Activated naive CD4-positive, alpha-beta T cell treated with anti-CD3 and anti-CD28 coated beads, Interleukin-2, amount 50 U/mL, for 24 hours (primary cell): ENCODE data around the gene RBM47.
"Not testable (repeated sequence)": the region's sequence is repeated elsewhere in the genome, so short reads cannot be mapped to it uniquely, and the experiment has no call there.

Experiments
- H3K27ac Mint-ChIP-seq: one replicate; pipeline ENCODE4 v1.8.0; 2021; ENCODE audit warnings: mild to moderate bottlenecking, mixed read lengths
- H3K27me3 Mint-ChIP-seq: one replicate; pipeline ENCODE4 v1.8.0; 2021; ENCODE audit warnings: mixed read lengths
- H3K36me3 Mint-ChIP-seq: one replicate; pipeline ENCODE4 v1.8.0; 2021; ENCODE audit warnings: mixed read lengths
- H3K4me1 Mint-ChIP-seq: one replicate; pipeline ENCODE4 v1.8.0; 2021; ENCODE audit warnings: mixed read lengths
- H3K4me3 Mint-ChIP-seq: one replicate; pipeline ENCODE4 v1.8.0; 2021; ENCODE audit warnings: mild to moderate bottlenecking, mixed read lengths
- H3K9me3 Mint-ChIP-seq: one replicate; pipeline ENCODE4 v1.8.0; 2021; ENCODE audit warnings: mixed read lengths

The RBM47 gene

GRCh38 chr4:40399578-40399977, 230.1 kb downstream of the RBM47 start:
- no peaks in the 10 kb centered on the region for H3K9me3 Mint-ChIP-seq
- H3K36me3 Mint-ChIP-seq, result no peaks in the 10 kb centered on the region
- no peak overlapping the region for H3K4me3 Mint-ChIP-seq
- no peaks in the 10 kb centered on the region for H3K4me1 Mint-ChIP-seq
- no peaks in the 10 kb centered on the region for H3K27me3 Mint-ChIP-seq
- no peak overlapping the region for H3K27ac Mint-ChIP-seq

GRCh38 chr4:40395908-40396793, 233.5 kb downstream of the RBM47 start:
- Mint-ChIP-seq H3K27ac (no peak overlapping the region), H3K4me3 (no peak overlapping the region), H3K36me3 (no peaks in the 10 kb centered on the region), H3K4me1 (no peaks in the 10 kb centered on the region), H3K27me3 (no peaks in the 10 kb centered on the region), H3K9me3 (no peaks in the 10 kb centered on the region)

GRCh38 chr4:40395166-40395900, 234.3 kb downstream of the RBM47 start:
- H3K4me1 Mint-ChIP-seq, result no peaks in the 10 kb centered on the region
- no peaks in the 10 kb centered on the region for H3K27me3 Mint-ChIP-seq
- no peaks in the 10 kb centered on the region for H3K9me3 Mint-ChIP-seq
- H3K4me3 Mint-ChIP-seq, result no peak overlapping the region
- H3K36me3 Mint-ChIP-seq, result no peaks in the 10 kb centered on the region
- H3K27ac Mint-ChIP-seq, result no peak overlapping the region

GRCh38 chr4:40394236-40394635, 235.4 kb downstream of the RBM47 start:
- Mint-ChIP-seq H3K27me3 (no peaks in the 10 kb centered on the region), H3K4me1 (no peaks in the 10 kb centered on the region), H3K4me3 (no peak overlapping the region), H3K36me3 (no peaks in the 10 kb centered on the region), H3K27ac (no peak overlapping the region), H3K9me3 (no peaks in the 10 kb centered on the region)

GRCh38 chr4:40392241-40392640, 237.4 kb downstream of the RBM47 start:
- H3K27me3 Mint-ChIP-seq, H3K4me3 Mint-ChIP-seq, H3K36me3 Mint-ChIP-seq, H3K4me1 Mint-ChIP-seq, H3K27ac Mint-ChIP-seq, H3K9me3 Mint-ChIP-seq: not testable (repeated sequence)

GRCh38 chr4:40389986-40390385, 239.7 kb downstream of the RBM47 start:
- Mint-ChIP-seq H3K4me3 (no peak overlapping the region), H3K27ac (no peak overlapping the region), H3K4me1 (peaks cover 6% of the 10 kb centered on the region), H3K36me3 (no peaks in the 10 kb centered on the region), H3K27me3 (no peaks in the 10 kb centered on the region), H3K9me3 (no peaks in the 10 kb centered on the region)

- no peak overlapping the region for H3K27ac Mint-ChIP-seq
- H3K36me3 Mint-ChIP-seq, result no peaks in the 10 kb centered on the region
These were observed 241.4 kb downstream of the RBM47 start for GRCh38 chr4:40388239-40388638.

GRCh38 chr4:40380647-40381046, 249.0 kb downstream of the RBM47 start:
- no peaks in the 10 kb centered on the region for H3K27me3 Mint-ChIP-seq
- H3K36me3 Mint-ChIP-seq, result no peaks in the 10 kb centered on the region
- H3K9me3 Mint-ChIP-seq, result no peaks in the 10 kb centered on the region
- H3K4me1 Mint-ChIP-seq, result peaks cover 7% of the 10 kb centered on the region
- no peak overlapping the region for H3K4me3 Mint-ChIP-seq
- H3K27ac Mint-ChIP-seq, result no peak overlapping the region

More at GRCh38 chr4:40388239-40388638, 241.4 kb downstream of the RBM47 start:
- Mint-ChIP-seq H3K4me1 (peaks cover 6% of the 10 kb centered on the region), H3K9me3 (no peaks in the 10 kb centered on the region), H3K4me3 (no peak overlapping the region), H3K27me3 (no peaks in the 10 kb centered on the region)

GRCh38 chr4:40379248-40379647, 250.4 kb downstream of the RBM47 start:
- Mint-ChIP-seq H3K4me3 (no peak overlapping the region), H3K4me1 (peaks cover 3% of the 10 kb centered on the region), H3K27ac (no peak overlapping the region), H3K36me3 (no peaks in the 10 kb centered on the region), H3K27me3 (no peaks in the 10 kb centered on the region), H3K9me3 (no peaks in the 10 kb centered on the region)

- Mint-ChIP-seq H3K4me1 (peaks cover 3% of the 10 kb centered on the region), H3K9me3 (no peaks in the 10 kb centered on the region), H3K4me3 (no peak overlapping the region), H3K27me3 (no peaks in the 10 kb centered on the region), H3K27ac (no peak overlapping the region), H3K36me3 (no peaks in the 10 kb centered on the region)
These were observed 251.0 kb downstream of the RBM47 start for GRCh38 chr4:40378619-40379018.

GRCh38 chr4:40377512-40378365, 251.9 kb downstream of the RBM47 start:
- H3K36me3 Mint-ChIP-seq, result no peaks in the 10 kb centered on the region
- no peak overlapping the region for H3K4me3 Mint-ChIP-seq
- H3K4me1 Mint-ChIP-seq, result peaks cover 3% of the 10 kb centered on the region
- no peaks in the 10 kb centered on the region for H3K27me3 Mint-ChIP-seq
- H3K27ac Mint-ChIP-seq, result no peak overlapping the region
- no peaks in the 10 kb centered on the region for H3K9me3 Mint-ChIP-seq

- Mint-ChIP-seq H3K27me3 (no peaks in the 10 kb centered on the region), H3K4me1 (no peaks in the 10 kb centered on the region), H3K27ac (no peak overlapping the region), H3K4me3 (no peak overlapping the region), H3K36me3 (no peaks in the 10 kb centered on the region), H3K9me3 (no peaks in the 10 kb centered on the region)
These were observed 254.0 kb downstream of the RBM47 start for GRCh38 chr4:40375620-40376019.

GRCh38 chr4:40375095-40375494, 254.6 kb downstream of the RBM47 start:
- no peak overlapping the region for H3K4me3 Mint-ChIP-seq
- no peaks in the 10 kb centered on the region for H3K4me1 Mint-ChIP-seq
- no peaks in the 10 kb centered on the region for H3K27me3 Mint-ChIP-seq
- H3K9me3 Mint-ChIP-seq, result no peaks in the 10 kb centered on the region
- H3K27ac Mint-ChIP-seq, result no peak overlapping the region
- H3K36me3 Mint-ChIP-seq, result no peaks in the 10 kb centered on the region

- no peak overlapping the region for H3K4me3 Mint-ChIP-seq
- H3K36me3 Mint-ChIP-seq, result no peaks in the 10 kb centered on the region
- H3K9me3 Mint-ChIP-seq, result no peaks in the 10 kb centered on the region
- no peaks in the 10 kb centered on the region for H3K4me1 Mint-ChIP-seq
- no peaks in the 10 kb centered on the region for H3K27me3 Mint-ChIP-seq
- H3K27ac Mint-ChIP-seq, result no peak overlapping the region
These were observed 256.0 kb downstream of the RBM47 start for GRCh38 chr4:40373636-40374035.
